SU-DHL-6 (cell line): Measurements from ENCODE around the gene CDK7.
"Not testable (repeated sequence)": the region's sequence is repeated elsewhere in the genome, so short reads cannot be mapped to it uniquely, and the experiment has no call there.

Experiments used
- H2AFZ ChIP-seq: fragments of 200-600 bp; sonication (generic); 2 replicates; pipeline ENCODE4 v1.6.1; 2014; ENCODE audit warnings: low read depth, mild to moderate bottlenecking, moderate library complexity, mixed read lengths, antibody characterized with exemption, low read length; ENCODE audit not compliant: severe bottlenecking
- H3F3A ChIP-seq: fragments of 200-600 bp; shearing (Covaris generic); 2 replicates; pipeline ENCODE4 v1.6.0; 2016; ENCODE audit warnings: antibody characterized with exemption, mild to moderate bottlenecking; ENCODE audit not compliant: insufficient read depth
- H3K27ac ChIP-seq: fragments of 200-600 bp; sonication (generic); 2 replicates; pipeline ENCODE4 v1.5.1; 2016; ENCODE audit warnings: low read depth, mild to moderate bottlenecking, low read length, moderate library complexity, mixed read lengths
- H3K27me3 ChIP-seq: fragments of 200-600 bp; sonication (generic), shearing (Covaris generic); 2 replicates; pipeline ENCODE4 v1.6.0; 2014; ENCODE audit warnings: mild to moderate bottlenecking, low read length
- H3K36me3 ChIP-seq: fragments of 200-600 bp; sonication (generic); 2 replicates; pipeline ENCODE4 v1.6.1; 2014; ENCODE audit warnings: mild to moderate bottlenecking, low read length, mixed read lengths
- H3K4me2 ChIP-seq: fragments of 300-600, 200-600 bp; shearing (Covaris generic), sonication (generic); 2 replicates; pipeline ENCODE4 v1.6.0; 2014; ENCODE audit warnings: low read length, low read depth, mild to moderate bottlenecking; ENCODE audit not compliant: poor library complexity, severe bottlenecking
- H3K4me3 ChIP-seq: fragments of 200-600 bp; sonication (generic); 2 replicates; pipeline ENCODE4 v1.5.1; 2014; ENCODE audit warnings: antibody characterized with exemption, low read length, mild to moderate bottlenecking, mixed read lengths; ENCODE audit not compliant: insufficient read depth, poor library complexity, severe bottlenecking
- H3K79me2 ChIP-seq: fragments of 200-600 bp; sonication (generic); 2 replicates; pipeline ENCODE4 v1.6.1; 2014; ENCODE audit warnings: mild to moderate bottlenecking, low read length, moderate library complexity; ENCODE audit not compliant: insufficient read depth
- H3K9ac ChIP-seq: fragments of 200-600 bp; sonication (generic); 2 replicates; pipeline ENCODE4 v1.7.0; 2014; ENCODE audit warnings: mild to moderate bottlenecking, low read length
- H3K9me2 ChIP-seq: fragments of 200-600 bp; sonication (generic); replicated peaks from 2 replicates; pipeline ENCODE4 v1.6.1; 2014; ENCODE audit warnings: low read length; ENCODE audit not compliant: insufficient read depth
- H3K9me3 ChIP-seq: fragments of 200-600 bp; sonication (generic); 2 replicates; pipeline ENCODE4 v1.6.1; 2014; ENCODE audit warnings: low read length, mixed read lengths; ENCODE audit not compliant: insufficient read depth
- H4K20me1 ChIP-seq: fragments of 200-600 bp; sonication (generic); 2 replicates; pipeline ENCODE4 v1.6.1; 2014; ENCODE audit warnings: low read depth, mild to moderate bottlenecking, antibody characterized with exemption, low read length, moderate library complexity, mixed read lengths
- CTCF ChIP-seq: fragments of 200-600 bp; sonication (generic); IDR thresholded peaks from one replicate; pipeline ENCODE4 v1.5.1; 2017; ENCODE audit warnings: antibody characterized with exemption, mild to moderate bottlenecking, low read length, moderate library complexity; ENCODE audit not compliant: insufficient read depth, poor library complexity, severe bottlenecking
- EZH2phosphoT487 ChIP-seq: fragments of 200-600 bp; sonication (generic), shearing (Covaris generic); conservative IDR thresholded peaks from 2 replicates; pipeline ENCODE4 v1.6.1; 2018; ENCODE audit warnings: mild to moderate bottlenecking, antibody characterized with exemption, low read length, moderate library complexity, mixed read lengths

Gene CDK7

GRCh38 chr5:69231851-69232250, 2.8 kb upstream of the CDK7 start:
- no peak overlapping the region for H2AFZ ChIP-seq
- no peaks in the 10 kb centered on the region for H3K9me3 ChIP-seq
- H3K79me2 ChIP-seq: peaks cover 16% of the 10 kb centered on the region
- H3K27me3 ChIP-seq: no peaks in the 10 kb centered on the region
- H4K20me1 ChIP-seq: no peaks in the 10 kb centered on the region
- peaks cover 20% of the 10 kb centered on the region; the same call in 1 of the 2 replicates for H3K36me3 ChIP-seq
- H3K4me2 ChIP-seq: no peak overlapping the region
- no peak overlapping the region for H3K27ac ChIP-seq
- H3K9me2 ChIP-seq: no peaks in the 10 kb centered on the region
- H3K9ac ChIP-seq: no peak overlapping the region
- H3F3A ChIP-seq: peaks cover 9% of the 10 kb centered on the region
- H3K4me3 ChIP-seq: no peak overlapping the region
- TF ChIP-seq EZH2phosphoT487: no peak
- no peak for TF ChIP-seq CTCF

GRCh38 chr5:69236733-69237132, 2.0 kb downstream of the CDK7 start:
- not testable (repeated sequence) for H4K20me1 ChIP-seq, H3K9ac ChIP-seq, H3K4me3 ChIP-seq, H3F3A ChIP-seq, H3K9me3 ChIP-seq, H2AFZ ChIP-seq, H3K4me2 ChIP-seq, H3K27me3 ChIP-seq, H3K27ac ChIP-seq, H3K9me2 ChIP-seq
- peaks cover 52% of the 10 kb centered on the region for H3K79me2 ChIP-seq
- H3K36me3 ChIP-seq: peaks cover 16% of the 10 kb centered on the region; the same call in 1 of the 2 replicates

GRCh38 chr5:69237877-69238276, 3.2 kb downstream of the CDK7 start:
- no peaks in the 10 kb centered on the region for H3K27me3 ChIP-seq
- no peaks in the 10 kb centered on the region for H3F3A ChIP-seq
- H3K36me3 ChIP-seq: peaks cover 16% of the 10 kb centered on the region; the same call in 1 of the 2 replicates
- H3K79me2 ChIP-seq: peaks cover 63% of the 10 kb centered on the region
- TF ChIP-seq EZH2phosphoT487 (no peak), CTCF (no peak)
- H2AFZ ChIP-seq: no peak overlapping the region
- no peak overlapping the region for H3K9ac ChIP-seq
- no peaks in the 10 kb centered on the region for H3K9me2 ChIP-seq
- no peak overlapping the region for H3K27ac ChIP-seq
- H3K4me3 ChIP-seq: no peak overlapping the region
- no peaks in the 10 kb centered on the region for H4K20me1 ChIP-seq
- H3K4me2 ChIP-seq: no peak overlapping the region
- H3K9me3 ChIP-seq: no peaks in the 10 kb centered on the region

- H2AFZ ChIP-seq: no peak overlapping the region
- H3K27me3 ChIP-seq: no peaks in the 10 kb centered on the region
- TF ChIP-seq EZH2phosphoT487 (no peak), CTCF (no peak)
- H3F3A ChIP-seq: no peaks in the 10 kb centered on the region
- H3K4me3 ChIP-seq: no peak overlapping the region
- peaks cover 16% of the 10 kb centered on the region; the same call in 1 of the 2 replicates for H3K36me3 ChIP-seq
- no peaks in the 10 kb centered on the region for H3K9me3 ChIP-seq
- H3K79me2 ChIP-seq: peaks cover 72% of the 10 kb centered on the region
- H3K4me2 ChIP-seq: no peak overlapping the region
- no peak overlapping the region for H3K27ac ChIP-seq
- H3K9me2 ChIP-seq: no peaks in the 10 kb centered on the region
- no peaks in the 10 kb centered on the region for H4K20me1 ChIP-seq
- no peak overlapping the region for H3K9ac ChIP-seq
Measured at GRCh38 chr5:69238760-69239251, 4.1 kb downstream of the CDK7 start.
